Endothelial cell of umbilical vein (primary cell): ENCODE measurements around the gene ABHD10. TPM values are rescaled to one million over a fixed set of nuclear protein-coding genes. Genes with fewer than 3 reads are reported as not detected.

Experiments used
- BruUV-seq: library from RNA; stranded (reverse); fragments of 400-500 nt; replicated peaks from 2 replicates; lab custom pipeline; 2021; lab: Mats Ljungman, UMichigan
- CTCF ChIA-PET: fragments of 300-600, 350-600 bp; sonication (Branson Sonifier 250); formaldehyde crosslinking; loops from one replicate; lab custom pipeline; 2021; ENCODE audit warnings: antibody characterized with exemption, inconsistent platforms; lab: Charles Lee
- POLR2A ChIA-PET: fragments of 300-600, 350-600 bp; sonication (Branson Sonifier 250); formaldehyde crosslinking; loops from one replicate; lab custom pipeline; 2021; ENCODE audit warnings: antibody characterized with exemption, inconsistent platforms; lab: Charles Lee
- DNase-seq: peaks from one replicate; pipeline ENCODE4 v3.0.0-alpha.2; 2011; ENCODE audit warnings: low read depth, low spot score
- FAIRE-seq: peaks from 2 replicates; lab custom pipeline; 2011; peaks lifted over from hg19 to GRCh38; lab: Jason Lieb, UNC
- H2AFZ ChIP-seq: 2 replicates; pipeline ENCODE4 v1.6.0; 2012; ENCODE audit warnings: low read depth, low read length, control low read depth, inconsistent platforms
- H3K27ac ChIP-seq: 2 replicates; pipeline ENCODE4 v1.5.1; 2011; ENCODE audit warnings: low read depth, mild to moderate bottlenecking, control low read depth, low read length, moderate library complexity; ENCODE audit not compliant: insufficient read depth
- H3K27me3 ChIP-seq, 2 experiments: 2 replicates each; pipeline versions ENCODE4 v1.6.0 to v1.6.1; 2011; ENCODE audit warnings: low read length in 2 of 2, mixed read lengths in 1 of 2; ENCODE audit not compliant: control insufficient read depth in 2 of 2, insufficient read depth in 2 of 2
- H3K36me3 ChIP-seq, 2 experiments: 2 replicates in 1 of 2; 3 replicates in 1 of 2; pipeline ENCODE4 v1.5.1; 2011; ENCODE audit warnings: low read length in 2 of 2, mild to moderate bottlenecking in 1 of 2, moderate library complexity in 1 of 2; ENCODE audit not compliant: control insufficient read depth in 2 of 2, insufficient read depth in 2 of 2; ENCODE audit errors: extremely low read depth in 1 of 2
- H3K4me1 ChIP-seq: 3 replicates; pipeline ENCODE4 v1.5.1; 2011; ENCODE audit warnings: mild to moderate bottlenecking, low read length; ENCODE audit not compliant: control insufficient read depth, insufficient read depth; ENCODE audit errors: extremely low read depth
- H3K4me2 ChIP-seq: 2 replicates; pipeline ENCODE4 v1.6.1; 2011; ENCODE audit warnings: low read length, control low read depth, mixed read lengths; ENCODE audit not compliant: insufficient read depth
- H3K4me3 ChIP-seq, 3 experiments: fragments of 200-600 bp in 1 of 3; sonication (generic), shearing (Covaris generic) in 1 of 3; replicated peaks in 1 of 3; 2 replicates each; pipeline ENCODE4 v1.5.1; 2011 to 2016; ENCODE audit warnings: control low read depth in 3 of 3, low read length in 3 of 3, mild to moderate bottlenecking in 2 of 3, inconsistent platforms in 1 of 3, low read depth in 1 of 3, moderate library complexity in 1 of 3; ENCODE audit not compliant: insufficient read depth in 1 of 3
- H3K79me2 ChIP-seq: 2 replicates; pipeline ENCODE4 v1.6.0; 2012; ENCODE audit warnings: low read length, inconsistent platforms; ENCODE audit not compliant: control insufficient read depth, insufficient read depth
- H3K9ac ChIP-seq: replicated peaks from 2 replicates; pipeline ENCODE3; 2011; ENCODE audit warnings: low read length, control low read depth; ENCODE audit not compliant: insufficient read depth; ENCODE audit errors: extremely low read depth
- H3K9me1 ChIP-seq: replicated peaks from 3 replicates; pipeline ENCODE4 v1.6.0; 2011; ENCODE audit warnings: mild to moderate bottlenecking, low read length; ENCODE audit not compliant: control insufficient read depth, insufficient read depth; ENCODE audit errors: extremely low read depth
- H3K9me3 ChIP-seq: replicated peaks from 2 replicates; pipeline ENCODE4 v1.5.1; 2012; ENCODE audit warnings: low read length, inconsistent platforms; ENCODE audit not compliant: control insufficient read depth, insufficient read depth
- H4K20me1 ChIP-seq: replicated peaks from 2 replicates; pipeline ENCODE3; 2011; ENCODE audit warnings: mild to moderate bottlenecking, low read length; ENCODE audit not compliant: control insufficient read depth, insufficient read depth; ENCODE audit errors: extremely low read depth
- CTCF ChIP-seq, 2 donors: IDR thresholded peaks; 1 replicate in 1 of 2; 2 replicates in 1 of 2; pipeline ENCODE4 v1.5.1; 2011; ENCODE audit warnings: low read length in 2 of 2, mild to moderate bottlenecking in 2 of 2, moderate library complexity in 2 of 2, control low read depth in 1 of 2, inconsistent platforms in 1 of 2, low read depth in 1 of 2; ENCODE audit not compliant: insufficient read depth in 1 of 2; ENCODE audit errors: extremely low read depth in 1 of 2
- EZH2 ChIP-seq: IDR thresholded peaks from 2 replicates; pipeline ENCODE4 v1.6.1; 2012; ENCODE audit warnings: borderline replicate concordance, low read depth, mild to moderate bottlenecking, moderate library complexity, low read length, inconsistent platforms; ENCODE audit not compliant: severe bottlenecking
- FOS ChIP-seq: IDR thresholded peaks from 2 replicates; pipeline ENCODE4 v1.6.1; 2011; ENCODE audit warnings: mild to moderate bottlenecking, low read length, moderate library complexity, borderline replicate concordance; ENCODE audit not compliant: insufficient read depth
- GATA2 ChIP-seq: IDR thresholded peaks from 2 replicates; pipeline ENCODE4 v1.7.0; 2011; ENCODE audit warnings: low read depth, mild to moderate bottlenecking, moderate library complexity, mixed read lengths, low read length; ENCODE audit not compliant: insufficient read length, insufficient read depth
- JUN ChIP-seq: IDR thresholded peaks from 2 replicates; pipeline ENCODE4 v1.6.1; 2011; ENCODE audit warnings: borderline replicate concordance, low read depth; ENCODE audit not compliant: insufficient read length, insufficient read depth
- MAX ChIP-seq: IDR thresholded peaks from 2 replicates; pipeline ENCODE4 v1.6.1; 2011; ENCODE audit not compliant: insufficient read depth, insufficient read length
- MYC ChIP-seq: IDR thresholded peaks from one replicate; pipeline ENCODE4 v1.6.1; 2011; ENCODE audit warnings: mild to moderate bottlenecking, low read depth, low read length
- POLR2A ChIP-seq: IDR thresholded peaks from 2 replicates; pipeline ENCODE4 v1.6.1; 2012; ENCODE audit warnings: low read depth, mild to moderate bottlenecking, control low read depth, low read length
- POLR2AphosphoS5 ChIP-seq: IDR thresholded peaks from 2 replicates; pipeline ENCODE4 v1.6.1; 2012; ENCODE audit warnings: low read depth, mild to moderate bottlenecking, control low read depth, low read length, moderate library complexity; ENCODE audit not compliant: insufficient read depth
- dilution Hi-C: fragments of 300-500 bp; cut with MboI; formaldehyde crosslinking; loops from one replicate; pipeline ENCODE4 v1.15.0; 2019; ENCODE audit warnings: low sequenced_read_pairs; ENCODE audit not compliant: extremely low pct_ligation_motif_present
- intact Hi-C: fragments of 100-400 bp; cut with micrococcal nuclease; formaldehyde crosslinking; loops from one replicate; pipeline ENCODE4 v1.10.0; 2022
- polyA plus RNA-seq, 4 experiments: library from polyadenylated mRNA; depleted of rRNA in 3 of 4; stranded (reverse) in 3 of 4; unstranded in 1 of 4; fragments of >200 nt; gene quantifications; 2 replicates each; pipeline versions ENCODE4 v1.2.1 to v1.2.3, GENCODE V29; 2011 to 2012; ENCODE audit warnings: missing spikeins in 1 of 4
- total RNA-seq: library from RNA; stranded (reverse); gene quantifications from 2 replicates; pipeline ENCODE4 v1.2.3, GENCODE V29; 2021

The ABHD10 gene
- total and polyA plus RNA-seq, 2 donors (not counting 3 experiments of a cell fraction or from before 2014, with no cell fraction given), result 10.0 to 37.0 TPM

GRCh38 chr3:111963424-111963823 lies 15.4 kb upstream of the ABHD10 start:
- FAIRE-seq (no peak), DNase-seq (peak; percentile 49)
- Histone ChIP-seq H3K27me3 (no peaks in the 10 kb centered on the region), H3K27ac (peak overlapping the region; percentile 34), H4K20me1 (no peaks in the 10 kb centered on the region), H3K9ac (no peak overlapping the region), H3K9me1 (no peaks in the 10 kb centered on the region), H3K9me3 (no peaks in the 10 kb centered on the region), H3K79me2 (no peaks in the 10 kb centered on the region), H3K4me3 (no peak overlapping the region), H2AFZ (no peak overlapping the region), H3K36me3 (peaks cover 6 to 11% of the 10 kb centered on the region in 2 experiments), H3K4me2 (no peak overlapping the region), H3K4me1 (peaks cover 26% of the 10 kb centered on the region)
- dilution Hi-C loops, result no loop called here
- intact Hi-C loops, result no loop called here
- CTCF ChIA-PET, result interaction anchor here (1.0 to 1.2 kb wide), 2 partner anchors 68 to 247 kb away, joined by 3 to 4 read pairs; no protein-coding TSS in a partner anchor
- no TSS peak for BruUV-seq
- TF ChIP-seq MYC, result no peak
- TF ChIP-seq CTCF (IDR thresholded peaks at IDR 0.05; ENCODE audit: extremely low read depth in 1 of 2, insufficient read depth in 1 of 2, low read depth in 1 of 2, low read length in 2 of 2), result no peak
- no peak for TF ChIP-seq POLR2AphosphoS5
- no peak for TF ChIP-seq EZH2
- TF ChIP-seq MAX, result no peak
- TF ChIP-seq JUN, result peak; percentile 36
- TF ChIP-seq FOS, result peak; percentile 58
- TF ChIP-seq POLR2A, result no peak
- TF ChIP-seq GATA2, result no peak
- POLR2A ChIA-PET, result no interaction called here
